C4-2B (cell line): ENCODE results near the gene CHRNA9.

Experiments used
- ZFX ChIP-seq: fragments of 450-650 bp; IDR thresholded peaks from 2 replicates; pipeline ENCODE4 v1.6.1; 2017
- TF ChIP-seq, protein P1 (sequence below): fragments of 450-650 bp; conservative IDR thresholded peaks from 2 replicates; pipeline ENCODE4 v1.5.1; 2017; ENCODE audit warnings: mild to moderate bottlenecking

- TF ChIP-seq, protein P1, sequence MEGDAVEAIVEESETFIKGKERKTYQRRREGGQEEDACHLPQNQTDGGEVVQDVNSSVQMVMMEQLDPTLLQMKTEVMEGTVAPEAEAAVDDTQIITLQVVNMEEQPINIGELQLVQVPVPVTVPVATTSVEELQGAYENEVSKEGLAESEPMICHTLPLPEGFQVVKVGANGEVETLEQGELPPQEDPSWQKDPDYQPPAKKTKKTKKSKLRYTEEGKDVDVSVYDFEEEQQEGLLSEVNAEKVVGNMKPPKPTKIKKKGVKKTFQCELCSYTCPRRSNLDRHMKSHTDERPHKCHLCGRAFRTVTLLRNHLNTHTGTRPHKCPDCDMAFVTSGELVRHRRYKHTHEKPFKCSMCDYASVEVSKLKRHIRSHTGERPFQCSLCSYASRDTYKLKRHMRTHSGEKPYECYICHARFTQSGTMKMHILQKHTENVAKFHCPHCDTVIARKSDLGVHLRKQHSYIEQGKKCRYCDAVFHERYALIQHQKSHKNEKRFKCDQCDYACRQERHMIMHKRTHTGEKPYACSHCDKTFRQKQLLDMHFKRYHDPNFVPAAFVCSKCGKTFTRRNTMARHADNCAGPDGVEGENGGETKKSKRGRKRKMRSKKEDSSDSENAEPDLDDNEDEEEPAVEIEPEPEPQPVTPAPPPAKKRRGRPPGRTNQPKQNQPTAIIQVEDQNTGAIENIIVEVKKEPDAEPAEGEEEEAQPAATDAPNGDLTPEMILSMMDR, result no peak
- no peak for TF ChIP-seq ZFX
Measured at GRCh38 chr4:40333921-40334352, 1.2 kb upstream of the CHRNA9 start.
